Liver (tissue), 9 donors: ENCODE measurements around the gene DCAF4. TPM values are rescaled to one million over a fixed set of nuclear protein-coding genes. Genes with fewer than 3 reads are reported as not detected.

ENCODE experiments used
- DNase-seq: peaks from one replicate; pipeline ENCODE4 v3.0.0-alpha.2; 2017; ENCODE audit warnings: low spot score
- H3K27ac ChIP-seq, 2 donors: one replicate each; pipeline ENCODE4 v1.7.0; 2013; ENCODE audit warnings: inconsistent platforms in 2 of 2, low read length in 2 of 2, control low read depth in 1 of 2, low read depth in 1 of 2, mild to moderate bottlenecking in 1 of 2
- H3K27me3 ChIP-seq, 4 donors: one replicate each; pipeline versions ENCODE4 v1.6.1 to v1.7.0; 2013; ENCODE audit warnings: low read length in 3 of 4, inconsistent platforms in 1 of 4, mild to moderate bottlenecking in 1 of 4, moderate library complexity in 1 of 4; ENCODE audit not compliant: control insufficient read depth in 4 of 4, insufficient read depth in 4 of 4
- H3K36me3 ChIP-seq, 4 donors: one replicate each; pipeline versions ENCODE4 v1.6.1 to v1.7.0; 2013; ENCODE audit warnings: low read length in 3 of 4, mild to moderate bottlenecking in 3 of 4, low read depth in 1 of 4, moderate library complexity in 1 of 4; ENCODE audit not compliant: control insufficient read depth in 4 of 4, insufficient read depth in 3 of 4
- H3K4me1 ChIP-seq, 4 donors: one replicate each; pipeline versions ENCODE4 v1.6.1 to v1.7.0; 2013; ENCODE audit warnings: low read length in 3 of 4, mild to moderate bottlenecking in 3 of 4, moderate library complexity in 1 of 4; ENCODE audit not compliant: control insufficient read depth in 4 of 4, insufficient read depth in 4 of 4
- H3K4me3 ChIP-seq, 3 donors: one replicate each; pipeline versions ENCODE4 v1.6.1 to v1.7.0; 2013; ENCODE audit warnings: low read length in 3 of 3, control low read depth in 1 of 3, low read depth in 1 of 3, mild to moderate bottlenecking in 1 of 3
- H3K9ac ChIP-seq, 2 donors: one replicate each; pipeline ENCODE4 v1.7.0; 2013; ENCODE audit warnings: low read length in 2 of 2, mild to moderate bottlenecking in 2 of 2, moderate library complexity in 2 of 2, control low read depth in 1 of 2, low read depth in 1 of 2
- H3K9me3 ChIP-seq, 4 donors: one replicate each; pipeline versions ENCODE4 v1.6.1 to v1.7.0; 2013; ENCODE audit warnings: low read length in 3 of 4; ENCODE audit not compliant: control insufficient read depth in 4 of 4
- CTCF ChIP-seq: fragments of 150-350 bp; IDR thresholded peaks from 2 replicates; pipeline ENCODE4 v1.5.1; 2017; ENCODE audit warnings: improper control_type of control experiment, low read depth, low read length; ENCODE audit not compliant: missing input control
- EGR1 ChIP-seq, 2 donors: IDR thresholded peaks; 2 replicates each; pipeline ENCODE4 v1.6.1; 2016 to 2018; ENCODE audit warnings: antibody characterized with exemption in 2 of 2, low read depth in 2 of 2
- FOXA2 ChIP-seq: IDR thresholded peaks from 2 replicates; pipeline ENCODE4 v1.6.1; 2016; ENCODE audit warnings: antibody characterized with exemption
- GABPA ChIP-seq, 2 donors: IDR thresholded peaks in 1 of 2; conservative IDR thresholded peaks in 1 of 2; 2 replicates each; pipeline ENCODE4 v1.6.1; 2016; ENCODE audit warnings: antibody characterized with exemption in 2 of 2, mild to moderate bottlenecking in 1 of 2, moderate library complexity in 1 of 2
- HNF4A ChIP-seq, 2 donors: conservative IDR thresholded peaks; 2 replicates each; pipeline ENCODE4 v1.6.1; 2016; ENCODE audit warnings: antibody characterized with exemption in 2 of 2, mild to moderate bottlenecking in 2 of 2
- HNF4G ChIP-seq: IDR thresholded peaks from 2 replicates; pipeline ENCODE4 v1.6.1; 2016; ENCODE audit warnings: antibody characterized with exemption
- JUND ChIP-seq, 2 donors: IDR thresholded peaks; 2 replicates each; pipeline ENCODE4 v1.6.1; 2016; ENCODE audit warnings: antibody characterized with exemption in 2 of 2
- MAX ChIP-seq: IDR thresholded peaks from 2 replicates; pipeline ENCODE4 v1.6.1; 2016; ENCODE audit warnings: antibody characterized with exemption
- NR2F2 ChIP-seq: IDR thresholded peaks from 2 replicates; pipeline ENCODE4 v1.6.1; 2016; ENCODE audit warnings: antibody characterized with exemption
- RAD21 ChIP-seq, 2 donors: IDR thresholded peaks; 2 replicates each; pipeline ENCODE4 v1.6.1; 2016; ENCODE audit warnings: antibody characterized with exemption in 2 of 2, mild to moderate bottlenecking in 2 of 2
- RXRA ChIP-seq, 2 donors: IDR thresholded peaks; 2 replicates each; pipeline ENCODE4 v1.6.1; 2017 to 2018; ENCODE audit warnings: antibody characterized with exemption in 2 of 2, mild to moderate bottlenecking in 1 of 2
- SP1 ChIP-seq: IDR thresholded peaks from 2 replicates; pipeline ENCODE4 v1.6.1; 2018; ENCODE audit warnings: antibody characterized with exemption, mild to moderate bottlenecking
- ZBTB33 ChIP-seq: IDR thresholded peaks from 2 replicates; pipeline ENCODE4 v1.6.1; 2016; ENCODE audit warnings: antibody characterized with exemption
- WGBS: extraction: QIAGEN DNeasy Blood & Tissue Kit; methylation state at CpG from one replicate; pipeline ENCODE4 v1.1.7; 2013; 5-methylcytosine and 5-hydroxymethylcytosine counted together
- polyA plus RNA-seq, 2 donors: library from polyadenylated mRNA; stranded (reverse) in 1 of 2; unstranded in 1 of 2; fragments of 200-250 nt in 1 of 2; fragments of >200 nt in 1 of 2; fragmentation: Nextera tagmentation in 1 of 2; extraction: Ambion mirVana in 1 of 2; gene quantifications; one replicate each; pipeline versions ENCODE4 v1.2.1 to v1.2.3, GENCODE V29; 2013 to 2015
- total RNA-seq, 2 donors: library from RNA; depleted of rRNA; stranded (reverse); fragments of >200 nt; gene quantifications; one replicate each; pipeline ENCODE4 v1.2.3, GENCODE V29; 2014
- TF ChIP-seq, protein P1 (sequence below): IDR thresholded peaks from 2 replicates; pipeline ENCODE4 v1.6.1; 2016; ENCODE audit warnings: antibody characterized with exemption, mild to moderate bottlenecking
- donor health status: healthy.
- donor health status: healthy.
- donor health status: healthy.
- donor health status: healthy.
- donor health status: healthy.

The DCAF4 gene, protein sequence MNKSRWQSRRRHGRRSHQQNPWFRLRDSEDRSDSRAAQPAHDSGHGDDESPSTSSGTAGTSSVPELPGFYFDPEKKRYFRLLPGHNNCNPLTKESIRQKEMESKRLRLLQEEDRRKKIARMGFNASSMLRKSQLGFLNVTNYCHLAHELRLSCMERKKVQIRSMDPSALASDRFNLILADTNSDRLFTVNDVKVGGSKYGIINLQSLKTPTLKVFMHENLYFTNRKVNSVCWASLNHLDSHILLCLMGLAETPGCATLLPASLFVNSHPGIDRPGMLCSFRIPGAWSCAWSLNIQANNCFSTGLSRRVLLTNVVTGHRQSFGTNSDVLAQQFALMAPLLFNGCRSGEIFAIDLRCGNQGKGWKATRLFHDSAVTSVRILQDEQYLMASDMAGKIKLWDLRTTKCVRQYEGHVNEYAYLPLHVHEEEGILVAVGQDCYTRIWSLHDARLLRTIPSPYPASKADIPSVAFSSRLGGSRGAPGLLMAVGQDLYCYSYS
- 10 to 100 TPM in 1 of 2 donors, 1 to 10 TPM in 1; 3.5 to 11.0 TPM for total RNA-seq
- 1 to 10 TPM; 4.1 to 8.1 TPM for polyA plus RNA-seq

GRCh38 chr14:72926292-72927028 lies at the start of gene DCAF4:
DCAF4 (plus strand) TSS chr14:72926464; CDS start chr14:72937979, 11,515 bp downstream.
- Histone ChIP-seq H3K27me3 (no peaks in the 10 kb centered on the region), H3K9me3 (no peaks in the 10 kb centered on the region), H3K4me1 (peaks cover 0 to 10% (median 5%) of the 10 kb centered on the region in 4 donors), H3K9ac (peak within 1 kb of the TSS; percentile 54 to 65), H3K4me3 (peak within 1 kb of the TSS; percentile 70 to 85 (median 76)), H3K27ac (peak within 1 kb of the TSS; percentile 21 to 69), H3K36me3 (no peaks in the 10 kb centered on the region)
- under 1% methylated on average over 59 of the region's 59 CpGs for WGBS
- TF ChIP-seq HNF4A (conservative IDR thresholded peaks at IDR 0.05) (peak in 1 of 2 donors; percentile 27), HNF4G (no peak), EGR1 (IDR thresholded peaks at IDR 0.05; ENCODE audit: low read depth in 2 of 2) (no peak), JUND (IDR thresholded peaks at IDR 0.05) (no peak), SP1 (peak; percentile 81), GABPA (IDR thresholded peaks at IDR 0.05 in 1 of 2, conservative IDR thresholded peaks at IDR 0.05 in 1 of 2) (peak; percentile 25 to 80), ZBTB33 (no peak), MAX (peak; percentile 93), RXRA (IDR thresholded peaks at IDR 0.05) (no peak), FOXA2 (no peak)
- TF ChIP-seq, protein P1, sequence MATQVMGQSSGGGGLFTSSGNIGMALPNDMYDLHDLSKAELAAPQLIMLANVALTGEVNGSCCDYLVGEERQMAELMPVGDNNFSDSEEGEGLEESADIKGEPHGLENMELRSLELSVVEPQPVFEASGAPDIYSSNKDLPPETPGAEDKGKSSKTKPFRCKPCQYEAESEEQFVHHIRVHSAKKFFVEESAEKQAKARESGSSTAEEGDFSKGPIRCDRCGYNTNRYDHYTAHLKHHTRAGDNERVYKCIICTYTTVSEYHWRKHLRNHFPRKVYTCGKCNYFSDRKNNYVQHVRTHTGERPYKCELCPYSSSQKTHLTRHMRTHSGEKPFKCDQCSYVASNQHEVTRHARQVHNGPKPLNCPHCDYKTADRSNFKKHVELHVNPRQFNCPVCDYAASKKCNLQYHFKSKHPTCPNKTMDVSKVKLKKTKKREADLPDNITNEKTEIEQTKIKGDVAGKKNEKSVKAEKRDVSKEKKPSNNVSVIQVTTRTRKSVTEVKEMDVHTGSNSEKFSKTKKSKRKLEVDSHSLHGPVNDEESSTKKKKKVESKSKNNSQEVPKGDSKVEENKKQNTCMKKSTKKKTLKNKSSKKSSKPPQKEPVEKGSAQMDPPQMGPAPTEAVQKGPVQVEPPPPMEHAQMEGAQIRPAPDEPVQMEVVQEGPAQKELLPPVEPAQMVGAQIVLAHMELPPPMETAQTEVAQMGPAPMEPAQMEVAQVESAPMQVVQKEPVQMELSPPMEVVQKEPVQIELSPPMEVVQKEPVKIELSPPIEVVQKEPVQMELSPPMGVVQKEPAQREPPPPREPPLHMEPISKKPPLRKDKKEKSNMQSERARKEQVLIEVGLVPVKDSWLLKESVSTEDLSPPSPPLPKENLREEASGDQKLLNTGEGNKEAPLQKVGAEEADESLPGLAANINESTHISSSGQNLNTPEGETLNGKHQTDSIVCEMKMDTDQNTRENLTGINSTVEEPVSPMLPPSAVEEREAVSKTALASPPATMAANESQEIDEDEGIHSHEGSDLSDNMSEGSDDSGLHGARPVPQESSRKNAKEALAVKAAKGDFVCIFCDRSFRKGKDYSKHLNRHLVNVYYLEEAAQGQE, result no peak
- peak; percentile 88 for DNase-seq

GRCh38 chr14:72876710-72877063 lies 49.6 kb upstream of the DCAF4 start:
- no peaks in the 10 kb centered on the region for H3K4me1 ChIP-seq
- no peak overlapping the region for H3K27ac ChIP-seq
- no peaks in the 10 kb centered on the region for H3K27me3 ChIP-seq
- no peak for DNase-seq
- H3K9ac ChIP-seq, result no peak overlapping the region
- no peaks in the 10 kb centered on the region for H3K36me3 ChIP-seq
- WGBS, result 83% methylated on average over 4 of the region's 4 CpGs
- peaks cover 0 to 2% (median 0%) of the 10 kb centered on the region in 4 donors for H3K9me3 ChIP-seq
- no peak overlapping the region for H3K4me3 ChIP-seq
- no peak for TF ChIP-seq FOXA2
- TF ChIP-seq, protein P1, result no peak
- no peak for TF ChIP-seq ZBTB33
- no peak for TF ChIP-seq NR2F2
- TF ChIP-seq CTCF, result no peak
- no peak for TF ChIP-seq HNF4A (conservative IDR thresholded peaks at IDR 0.05)
- no peak for TF ChIP-seq GABPA (IDR thresholded peaks at IDR 0.05 in 1 of 2, conservative IDR thresholded peaks at IDR 0.05 in 1 of 2)
- no peak for TF ChIP-seq RAD21 (IDR thresholded peaks at IDR 0.05)
- no peak for TF ChIP-seq JUND (IDR thresholded peaks at IDR 0.05)
- TF ChIP-seq EGR1 (IDR thresholded peaks at IDR 0.05; ENCODE audit: low read depth in 2 of 2), result no peak
